ENCODE measurements around the gene PTGDR2.

Gene PTGDR2

GRCh38 chr11:60852117-60852981 is 3.4 kb downstream of the PTGDR2 start:
- TF ChIP-seq, protein P1, sequence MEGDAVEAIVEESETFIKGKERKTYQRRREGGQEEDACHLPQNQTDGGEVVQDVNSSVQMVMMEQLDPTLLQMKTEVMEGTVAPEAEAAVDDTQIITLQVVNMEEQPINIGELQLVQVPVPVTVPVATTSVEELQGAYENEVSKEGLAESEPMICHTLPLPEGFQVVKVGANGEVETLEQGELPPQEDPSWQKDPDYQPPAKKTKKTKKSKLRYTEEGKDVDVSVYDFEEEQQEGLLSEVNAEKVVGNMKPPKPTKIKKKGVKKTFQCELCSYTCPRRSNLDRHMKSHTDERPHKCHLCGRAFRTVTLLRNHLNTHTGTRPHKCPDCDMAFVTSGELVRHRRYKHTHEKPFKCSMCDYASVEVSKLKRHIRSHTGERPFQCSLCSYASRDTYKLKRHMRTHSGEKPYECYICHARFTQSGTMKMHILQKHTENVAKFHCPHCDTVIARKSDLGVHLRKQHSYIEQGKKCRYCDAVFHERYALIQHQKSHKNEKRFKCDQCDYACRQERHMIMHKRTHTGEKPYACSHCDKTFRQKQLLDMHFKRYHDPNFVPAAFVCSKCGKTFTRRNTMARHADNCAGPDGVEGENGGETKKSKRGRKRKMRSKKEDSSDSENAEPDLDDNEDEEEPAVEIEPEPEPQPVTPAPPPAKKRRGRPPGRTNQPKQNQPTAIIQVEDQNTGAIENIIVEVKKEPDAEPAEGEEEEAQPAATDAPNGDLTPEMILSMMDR (IDR thresholded peaks at IDR 0.05; ENCODE audit: insufficient read depth, low read length, poor library complexity, severe bottlenecking), result no peak
- H3K36me3 ChIP-seq (ENCODE audit: control insufficient read depth, insufficient read depth, low read length), result peaks cover 25% of the 10 kb centered on the region
- no peak for DNase-seq (ENCODE audit: extremely low read depth, insufficient read length)
- H3K4me3 ChIP-seq (replicated peaks; ENCODE audit: low read depth, low read length), result no peak overlapping the region
- H3K27me3 ChIP-seq (replicated peaks; ENCODE audit: control insufficient read depth, insufficient read depth, low read length), result no peaks in the 10 kb centered on the region

GRCh38 chr11:60851327-60852104 is 4.2 kb downstream of the PTGDR2 start:
- Histone ChIP-seq H3K27me3 (replicated peaks; ENCODE audit: control insufficient read depth, insufficient read depth, low read length) (no peaks in the 10 kb centered on the region), H3K36me3 (ENCODE audit: control insufficient read depth, insufficient read depth, low read length) (peaks cover 25% of the 10 kb centered on the region), H3K4me3 (replicated peaks; ENCODE audit: low read depth, low read length) (no peak overlapping the region)
- no peak for DNase-seq (ENCODE audit: extremely low read depth, insufficient read length)
- TF ChIP-seq, protein P1 (IDR thresholded peaks at IDR 0.05; ENCODE audit: insufficient read depth, low read length, poor library complexity, severe bottlenecking), result no peak

DNA sequence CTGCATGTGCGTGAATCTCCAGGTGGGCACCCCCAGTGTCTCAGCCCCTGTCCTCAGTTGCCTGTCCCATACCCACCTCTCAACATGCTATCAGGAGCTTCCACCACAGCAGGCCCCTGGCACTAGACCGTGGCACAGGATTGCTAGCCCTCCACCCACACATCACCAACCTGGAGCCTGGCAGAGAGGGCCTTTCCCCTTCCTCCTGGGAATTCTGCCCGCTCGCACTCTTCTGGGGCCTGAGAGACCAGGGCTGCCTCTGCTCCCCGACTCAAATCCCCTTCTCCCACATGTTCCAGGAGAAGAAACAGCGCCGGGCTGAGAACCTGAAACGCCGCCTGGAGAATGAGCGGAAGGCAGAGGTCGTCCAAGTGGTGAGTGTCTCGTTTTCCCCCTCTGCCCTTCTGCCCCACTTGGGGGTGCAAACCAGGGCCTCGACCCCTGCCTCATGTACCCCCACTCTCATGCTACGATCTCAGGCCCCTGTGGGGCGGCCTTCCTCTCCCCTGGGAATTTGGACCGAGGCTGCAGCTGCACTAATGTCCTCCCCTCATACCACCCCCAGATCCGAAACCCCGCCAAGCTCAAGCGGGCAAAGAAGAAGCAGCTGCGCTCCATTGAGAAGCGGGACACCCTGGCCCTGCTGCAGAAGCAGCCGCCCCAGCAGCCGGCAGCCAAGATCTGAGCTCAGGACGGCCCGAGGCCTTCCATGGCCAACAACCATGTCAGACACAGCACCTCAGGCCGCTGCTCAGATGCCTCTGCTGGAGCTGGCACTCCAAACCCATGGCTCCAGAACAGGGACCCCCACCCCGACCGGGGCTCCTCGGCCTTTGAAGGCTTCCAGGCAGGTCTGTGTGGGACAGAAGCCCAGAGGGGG is 5.9 kb downstream of the PTGDR2 start:
- no peak overlapping the region for H3K4me3 ChIP-seq (replicated peaks; ENCODE audit: low read depth, low read length)
- peaks cover 27% of the 10 kb centered on the region for H3K36me3 ChIP-seq (ENCODE audit: control insufficient read depth, insufficient read depth, low read length)
- TF ChIP-seq, protein P1 (IDR thresholded peaks at IDR 0.05; ENCODE audit: insufficient read depth, low read length, poor library complexity, severe bottlenecking), result no peak
- no peaks in the 10 kb centered on the region for H3K27me3 ChIP-seq (replicated peaks; ENCODE audit: control insufficient read depth, insufficient read depth, low read length)
- DNase-seq (ENCODE audit: extremely low read depth, insufficient read length), result no peak

DNA sequence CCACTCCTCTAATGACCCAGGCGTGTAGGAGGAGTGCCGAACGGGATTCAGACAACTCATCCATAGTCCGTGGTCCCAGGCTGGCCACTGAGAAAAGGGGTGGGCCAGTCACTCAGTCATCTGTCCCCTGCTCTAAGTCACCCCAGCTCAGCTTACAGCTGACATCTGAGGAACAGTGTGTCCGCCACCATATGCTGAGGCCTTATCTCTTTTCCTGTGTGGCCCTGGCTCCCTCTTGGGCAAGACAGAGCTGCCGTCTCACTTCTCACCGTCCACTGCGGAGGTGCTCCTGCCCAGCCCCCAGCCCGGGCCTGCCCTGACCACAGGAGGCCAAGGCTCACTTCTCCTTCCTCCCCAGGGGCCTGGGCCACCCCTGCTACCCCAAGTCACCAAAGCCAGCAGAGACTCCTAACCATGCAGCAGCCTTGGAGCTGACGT is 7.0 kb downstream of the PTGDR2 start:
- no peaks in the 10 kb centered on the region for H3K27me3 ChIP-seq (replicated peaks; ENCODE audit: control insufficient read depth, insufficient read depth, low read length)
- H3K36me3 ChIP-seq (ENCODE audit: control insufficient read depth, insufficient read depth, low read length), result peaks cover 27% of the 10 kb centered on the region
- H3K4me3 ChIP-seq (replicated peaks; ENCODE audit: low read depth, low read length), result no peak overlapping the region
- TF ChIP-seq, protein P1 (IDR thresholded peaks at IDR 0.05; ENCODE audit: insufficient read depth, low read length, poor library complexity, severe bottlenecking), result no peak
- DNase-seq (ENCODE audit: extremely low read depth, insufficient read length), result no peak

DNA sequence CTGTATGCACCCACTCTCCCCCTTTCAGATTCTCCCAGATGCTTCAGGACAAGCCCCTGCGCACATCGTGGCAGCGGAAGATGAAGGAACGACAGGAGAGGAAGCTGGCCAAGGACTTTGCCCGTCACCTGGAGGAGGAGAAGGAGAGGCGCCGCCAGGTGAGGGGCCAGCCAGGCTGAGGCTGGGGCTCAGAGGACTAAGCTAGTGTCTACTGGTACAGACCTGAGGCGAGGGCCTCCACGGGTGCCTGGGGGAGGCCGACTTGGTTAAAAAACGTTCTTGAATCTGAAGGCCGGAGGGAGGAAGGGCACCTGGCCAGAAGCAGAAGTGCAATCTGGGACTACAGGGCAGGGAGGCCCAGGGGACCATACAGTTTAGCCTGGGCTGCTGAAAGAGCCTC is 7.9 kb downstream of the PTGDR2 start:
- Histone ChIP-seq H3K36me3 (ENCODE audit: control insufficient read depth, insufficient read depth, low read length) (peaks cover 25% of the 10 kb centered on the region), H3K4me3 (replicated peaks; ENCODE audit: low read depth, low read length) (no peak overlapping the region), H3K27me3 (replicated peaks; ENCODE audit: control insufficient read depth, insufficient read depth, low read length) (no peaks in the 10 kb centered on the region)
- DNase-seq (ENCODE audit: extremely low read depth, insufficient read length), result no peak
- TF ChIP-seq, protein P1 (IDR thresholded peaks at IDR 0.05; ENCODE audit: insufficient read depth, low read length, poor library complexity, severe bottlenecking), result no peak

All from GM06990 (cell line).